Pancreas (tissue), 10 donors: Measurements from ENCODE around the gene POLK. TPM values are rescaled to one million over a fixed set of nuclear protein-coding genes. Genes with fewer than 3 reads are reported as not detected.

ENCODE experiments used
- ATAC-seq, 4 donors: fragments of 200-7000 bp; cut with Tn5 transposase; one replicate each; pipeline versions ENCODE4 v1.8.0 to v1.9.1; 2020; ENCODE audit warnings: mild to moderate bottlenecking in 4 of 4, moderate library complexity in 4 of 4
- DNase-seq, 6 donors: peaks; one replicate each; pipeline ENCODE4 v3.0.0-alpha.2; 2020
- FAIRE-seq: peaks from 2 replicates; lab custom pipeline; 2012; peaks lifted over from hg19 to GRCh38; lab: Jason Lieb, UNC
- H3K27ac ChIP-seq, 4 donors: fragments of 200-600 bp; sonication (generic); 1 replicate in 3 of 4; 2 replicates in 1 of 4; pipeline versions ENCODE4 v1.5.0 to v1.8.0; 2020
- H3K27me3 ChIP-seq, 4 donors: fragments of 200-600 bp; one replicate each; pipeline ENCODE4 v1.8.0; 2021
- H3K36me3 ChIP-seq, 3 donors: fragments of 200-600 bp; sonication (generic) in 1 of 3; one replicate each; pipeline versions ENCODE4 v1.5.0 to v1.8.0; 2020 to 2021
- H3K4me1 ChIP-seq, 3 donors: fragments of 200-600 bp; one replicate each; pipeline ENCODE4 v1.8.0; 2021
- H3K4me3 ChIP-seq, 4 donors: fragments of 200-600 bp; sonication (generic) in 2 of 4; one replicate each; pipeline versions ENCODE4 v1.5.0 to v1.8.0; 2020 to 2021
- H3K9me3 ChIP-seq, 4 donors: fragments of 200-600 bp; one replicate each; pipeline ENCODE4 v1.8.0; 2021
- CTCF ChIP-seq, 4 donors: fragments of 200-600 bp; sonication (generic) in 3 of 4; IDR thresholded peaks; one replicate each; pipeline versions ENCODE4 v1.5.0 to v1.8.0; 2021; ENCODE audit warnings: antibody characterized with exemption in 4 of 4
- WGBS, 2 donors: extraction: QIAGEN DNeasy Blood & Tissue Kit; methylation state at CpG; one replicate each; pipeline ENCODE4 v1.1.7; 2013; 5-methylcytosine and 5-hydroxymethylcytosine counted together
- intact Hi-C, 3 donors: fragments of 100-400 bp; cut with DNase I; formaldehyde crosslinking; loops; one replicate each; pipeline versions ENCODE4 v1.11.1 to v1.14.2; 2022
- polyA plus RNA-seq, 2 donors: library from polyadenylated mRNA; stranded (reverse); fragments of 200-250 nt; gene quantifications; one replicate each; pipeline ENCODE4 v1.2.3, GENCODE V29; 2013
- total RNA-seq, 6 donors: library from RNA; stranded (reverse); fragmentation: NEBNext Ultra II Directional in 4 of 6; extraction: Animal tissue kit (Norgen Biotek cat#: 25700) in 4 of 6; gene quantifications; one replicate each; pipeline versions ENCODE4 v1.2.1 to v1.2.4, GENCODE V29; 2021 to 2023
- donor health status: healthy with polysubstance abuse.
- donor health status: DM: no; HTN: no; CAD: no; lungs with moderate emphysema.
- donor health status: DM: no; HTN: no; CAD: no.
- donor health status: control.
- donor health status: control.
- donor health status: Bipolar disorder and iron deficiency.
- donor health status: DM: yes; HTN: yes; CAD: no.
- donor health status: DM: no; HTN: no; CAD: no.
- donor health status: DM: no; HTN: no; CAD: no.
- donor health status: DM: yes; HTN: yes; CAD: no.

Gene POLK
- total and polyA plus RNA-seq, 8 donors, result 3.9 to 18.5 (median 11.3) TPM

- H3K4me3 ChIP-seq, result peak within 1 kb of the TSS; percentile 36 to 61 (median 52)
- H3K27ac ChIP-seq, result peak within 1 kb of the TSS in 2 of 4 donors; percentile 44 to 46
- no peaks in the 10 kb centered on the region for H3K9me3 ChIP-seq
- H3K27me3 ChIP-seq, result no peaks in the 10 kb centered on the region
- H3K4me1 ChIP-seq, result no peaks in the 10 kb centered on the region
- FAIRE-seq, result no peak
- TF ChIP-seq CTCF (IDR thresholded peaks at IDR 0.05), result no peak
- no peaks in the 10 kb centered on the region for H3K36me3 ChIP-seq
- DNase-seq, result peak; percentile 19 to 77 (median 44)
- ATAC-seq, result peak; percentile 68 to 80 (median 80)
- intact Hi-C loops, result no loop called here
- WGBS, 2 donors, result 1% methylated on average over 52 of the region's 52 CpGs
Measured at GRCh38 chr5:75611311-75612225, 99.9 kb downstream of the POLK start, which contains the start of gene ANKDD1B. Gene ANKDD1B, plus strand, starts transcription at chr5:75611453. Its CDS starts 182 bp downstream, at chr5:75611635.

- peak in 2 of 4 donors; percentile 4 to 22 for ATAC-seq
Measured at GRCh38 chr5:75612226-75612569, 100.5 kb downstream of the POLK start.

GRCh38 chr5:75612901-75613300 lies 101.2 kb downstream of the POLK start:
- FAIRE-seq (no peak), ATAC-seq (no peak), DNase-seq (no peak)
- H3K27ac ChIP-seq, result no peak overlapping the region
- intact Hi-C loops, result no loop called here
- H3K4me1 ChIP-seq, result no peaks in the 10 kb centered on the region
- no peak overlapping the region for H3K4me3 ChIP-seq
- no peak for TF ChIP-seq CTCF (IDR thresholded peaks at IDR 0.05)
- H3K27me3 ChIP-seq, result no peaks in the 10 kb centered on the region
- no peaks in the 10 kb centered on the region for H3K9me3 ChIP-seq
- WGBS, 2 donors, result 95 to 96% methylated on average over 3 of the region's 3 CpGs
- H3K36me3 ChIP-seq, result no peaks in the 10 kb centered on the region

More at GRCh38 chr5:75612226-75612569, 100.5 kb downstream of the POLK start:
- Histone ChIP-seq H3K27ac (no peak overlapping the region), H3K4me1 (no peaks in the 10 kb centered on the region), H3K36me3 (no peaks in the 10 kb centered on the region), H3K9me3 (no peaks in the 10 kb centered on the region), H3K27me3 (no peaks in the 10 kb centered on the region), H3K4me3 (peak overlapping the region in 2 of 4 donors; percentile 55 to 61)
- intact Hi-C loops, result no loop called here
- FAIRE-seq, result no peak
- 22 to 25% methylated on average over 11 to 12 of the region's 12 CpGs for WGBS, 2 donors
- no peak for DNase-seq
- TF ChIP-seq CTCF (IDR thresholded peaks at IDR 0.05), result no peak

GRCh38 chr5:75614176-75614575 lies 102.5 kb downstream of the POLK start:
- TF ChIP-seq CTCF (IDR thresholded peaks at IDR 0.05), result no peak
- FAIRE-seq, result no peak
- 84 to 85% methylated on average over 1 of the region's 1 CpG for WGBS, 2 donors
- Histone ChIP-seq H3K36me3 (no peaks in the 10 kb centered on the region), H3K4me1 (no peaks in the 10 kb centered on the region), H3K4me3 (no peak overlapping the region), H3K27me3 (no peaks in the 10 kb centered on the region), H3K27ac (no peak overlapping the region), H3K9me3 (no peaks in the 10 kb centered on the region)
- intact Hi-C loops, result no loop called here
- DNase-seq, result no peak
- no peak for ATAC-seq
